Right forelimb (tissue), 1 donor: ENCODE data around the gene COPS7A.

Experiments
- DNase-seq: peaks from one replicate; pipeline ENCODE4 v3.0.0-alpha.2; 2018

Gene COPS7A

GRCh38 chr12:6752167-6752920 is 28.5 kb downstream of the COPS7A start:
- DNase-seq, result no peak

- DNase-seq, result peak; percentile 99
Measured at GRCh38 chr12:6752921-6753771, 29.3 kb downstream of the COPS7A start, which contains the start of gene MLF2. MLF2 (minus strand) TSS chr12:6753141; CDS start chr12:6752334, 807 bp downstream.

DNA sequence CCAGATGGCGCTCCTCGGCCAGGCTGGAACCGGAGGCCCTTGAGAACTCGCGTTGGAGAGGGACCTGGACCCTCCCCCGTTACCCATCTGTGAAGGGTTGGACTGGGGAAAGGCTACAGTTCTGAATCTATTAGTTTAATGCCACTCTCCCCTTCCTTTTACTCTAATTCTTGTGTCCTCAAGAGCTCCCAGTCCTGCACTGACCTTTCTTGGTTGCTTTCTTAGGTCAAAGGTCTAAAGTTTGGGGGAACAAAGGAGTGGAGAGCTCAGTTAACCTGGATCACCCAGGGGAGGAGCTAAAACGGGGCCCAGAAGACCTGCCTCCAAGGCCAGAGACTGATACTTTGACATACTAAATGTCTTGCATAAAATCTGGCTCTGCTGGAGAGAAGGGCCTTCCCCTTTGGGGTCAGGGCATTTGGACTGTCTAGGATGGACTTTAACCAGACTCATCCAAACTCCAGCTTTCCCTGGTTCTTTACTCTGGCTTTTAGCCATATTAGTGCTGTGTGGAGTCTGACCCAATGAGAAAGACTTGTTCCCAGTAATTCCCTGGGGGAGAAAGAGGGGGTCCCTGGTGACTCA is 30.0 kb downstream of the COPS7A start:
- DNase-seq, result no peak

DNA sequence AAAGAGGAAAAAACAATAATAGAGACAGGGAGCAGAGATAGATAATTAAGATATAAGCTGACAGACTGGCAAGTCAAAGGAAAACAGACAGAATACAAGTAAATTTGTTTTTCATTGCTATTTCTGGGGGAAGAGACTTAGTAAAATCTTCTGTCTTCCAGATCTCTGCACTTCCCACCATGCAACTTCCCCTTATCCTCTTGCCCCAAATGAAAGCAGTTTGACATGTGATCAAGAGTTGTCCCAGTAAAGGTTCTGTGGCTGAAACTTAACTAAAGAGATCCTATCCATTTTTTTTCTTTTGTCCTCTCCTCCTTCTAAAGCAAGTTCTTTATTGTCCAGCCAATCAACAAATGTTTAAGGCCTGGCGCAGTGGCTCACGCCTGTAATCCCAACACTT is 30.6 kb downstream of the COPS7A start:
- DNase-seq, result no peak

DNA sequence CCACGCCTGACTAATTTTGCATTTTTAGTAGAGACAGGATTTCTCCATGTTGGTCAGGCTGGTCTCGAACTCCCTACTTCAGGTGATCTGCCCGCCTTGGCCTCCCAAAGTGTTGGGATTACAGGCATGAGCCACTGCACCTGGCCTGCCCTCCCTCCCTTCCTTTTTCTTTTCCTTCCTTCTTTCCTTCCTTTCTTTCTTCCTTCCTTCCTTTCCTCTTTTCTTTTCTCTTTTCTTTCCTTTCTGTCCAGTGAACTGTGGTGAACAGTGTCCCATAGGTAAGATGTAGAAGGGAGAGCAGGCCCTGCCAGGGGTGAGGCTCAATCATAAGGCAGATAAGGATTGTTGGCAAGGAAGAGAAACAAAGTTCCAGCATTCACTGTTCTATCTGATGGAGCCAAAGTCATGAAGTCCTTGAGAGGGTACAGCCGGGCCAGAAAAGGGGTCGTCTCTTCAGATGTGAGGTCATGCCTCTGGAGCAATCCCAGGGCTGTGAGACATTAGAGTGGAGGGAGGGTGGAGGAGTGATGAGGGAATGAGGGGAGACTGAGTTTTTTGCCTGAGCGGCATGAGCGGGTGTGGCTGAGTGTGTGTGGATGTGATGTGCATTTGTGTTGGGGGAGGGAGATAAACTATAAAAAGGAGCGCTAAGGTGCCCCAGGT is 33.3 kb downstream of the COPS7A start:
- no peak for DNase-seq

DNA sequence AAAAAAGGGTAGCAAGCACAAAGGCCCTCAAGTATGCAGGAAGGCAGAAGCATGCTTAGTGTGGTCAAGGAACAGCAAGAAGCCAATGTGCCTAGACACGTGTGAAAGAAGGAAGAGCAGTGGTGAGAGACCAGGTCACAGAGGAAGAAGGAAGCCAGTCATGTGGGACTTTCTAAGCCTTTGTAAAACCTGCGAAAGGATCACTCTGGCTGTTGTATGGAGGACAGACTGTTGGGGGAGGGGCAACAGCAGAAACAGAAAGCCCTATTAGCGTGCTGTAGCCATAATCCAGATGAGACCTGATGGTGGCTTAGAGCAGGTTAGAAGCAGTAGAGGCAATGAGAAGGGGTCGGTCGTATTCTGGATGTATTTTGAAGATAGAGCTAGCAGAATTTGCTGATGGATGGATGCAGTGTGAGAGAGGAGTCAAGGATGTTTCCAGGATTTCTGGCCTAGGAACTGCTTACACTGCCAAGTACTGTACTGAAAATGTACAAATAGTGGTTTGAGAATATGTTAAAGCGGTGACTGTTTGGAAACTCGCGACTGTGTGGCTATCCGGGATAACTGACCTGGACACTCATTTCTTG is 34.8 kb downstream of the COPS7A start:
- DNase-seq, result no peak

DNA sequence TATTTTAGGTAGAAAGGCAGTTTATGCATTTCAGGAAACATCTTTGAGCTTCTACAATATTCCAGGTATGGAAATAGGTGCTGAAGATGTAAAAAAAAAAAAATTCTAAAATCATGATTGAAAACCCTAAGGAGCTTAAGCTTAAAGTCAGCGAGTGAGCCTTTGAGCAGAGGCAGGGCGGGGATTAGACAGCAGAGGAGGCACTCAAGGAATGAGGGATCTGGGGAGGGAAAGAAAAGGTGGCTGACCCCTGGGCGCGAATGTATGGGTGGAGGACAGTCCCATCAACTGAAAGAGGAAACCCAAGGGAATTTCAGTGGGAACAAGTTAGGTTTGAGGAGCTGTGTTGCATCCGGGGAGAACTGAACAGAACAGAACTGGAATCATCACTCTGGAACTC is 35.9 kb downstream of the COPS7A start:
- no peak for DNase-seq

- DNase-seq, result no peak
Measured at GRCh38 chr12:6763380-6763779, 39.5 kb downstream of the COPS7A start.

DNA sequence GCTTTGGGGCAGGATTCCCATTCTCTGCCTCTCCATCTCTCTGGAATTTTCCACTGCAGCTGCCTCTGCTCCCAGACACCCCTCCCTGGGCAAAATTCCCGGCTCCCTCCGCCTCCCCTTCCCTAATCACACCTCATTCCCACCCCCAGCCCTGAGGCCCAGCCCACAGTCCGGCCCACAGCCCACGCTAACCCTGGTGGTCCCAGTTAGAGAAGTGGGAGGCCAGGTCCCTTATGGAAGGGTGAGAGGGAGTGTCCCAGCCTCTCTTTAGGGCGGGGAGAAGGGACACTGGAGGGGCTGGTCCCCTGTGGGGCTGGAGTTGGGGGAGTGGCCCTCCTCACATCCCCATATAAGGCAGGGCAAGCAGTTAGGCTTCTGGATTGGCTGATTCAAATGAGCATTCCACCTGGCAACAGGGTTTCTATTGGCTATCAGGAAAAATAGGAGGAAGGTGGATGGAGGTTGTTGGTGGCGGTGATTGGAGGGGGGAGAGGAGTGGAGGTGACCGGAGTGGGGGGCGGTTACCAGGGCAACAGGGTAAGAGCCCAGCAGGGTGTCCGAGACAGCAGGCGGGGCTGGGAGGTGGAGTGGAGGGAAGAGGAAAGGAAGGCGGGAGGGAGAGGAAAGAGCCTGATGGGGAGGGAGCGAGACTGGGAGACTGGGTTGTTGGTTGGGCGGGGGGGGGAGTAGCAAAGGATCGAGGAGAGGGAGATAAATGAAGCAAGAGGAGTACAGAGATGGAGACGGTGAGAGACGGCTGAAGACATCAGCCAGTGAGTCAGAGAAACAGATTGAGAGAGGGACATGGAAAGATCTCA is 40.4 kb downstream of the COPS7A start:
- DNase-seq, result peak; percentile 97

GRCh38 chr12:6765048-6765633 is 41.3 kb downstream of the COPS7A start:
- no peak for DNase-seq

- DNase-seq, result peak; percentile 93
Measured at GRCh38 chr12:6765634-6766581, 42.1 kb downstream of the COPS7A start, which contains the start of gene PTMS. PTMS (plus strand) TSS chr12:6766363; CDS start chr12:6766706, 343 bp downstream.

DNA sequence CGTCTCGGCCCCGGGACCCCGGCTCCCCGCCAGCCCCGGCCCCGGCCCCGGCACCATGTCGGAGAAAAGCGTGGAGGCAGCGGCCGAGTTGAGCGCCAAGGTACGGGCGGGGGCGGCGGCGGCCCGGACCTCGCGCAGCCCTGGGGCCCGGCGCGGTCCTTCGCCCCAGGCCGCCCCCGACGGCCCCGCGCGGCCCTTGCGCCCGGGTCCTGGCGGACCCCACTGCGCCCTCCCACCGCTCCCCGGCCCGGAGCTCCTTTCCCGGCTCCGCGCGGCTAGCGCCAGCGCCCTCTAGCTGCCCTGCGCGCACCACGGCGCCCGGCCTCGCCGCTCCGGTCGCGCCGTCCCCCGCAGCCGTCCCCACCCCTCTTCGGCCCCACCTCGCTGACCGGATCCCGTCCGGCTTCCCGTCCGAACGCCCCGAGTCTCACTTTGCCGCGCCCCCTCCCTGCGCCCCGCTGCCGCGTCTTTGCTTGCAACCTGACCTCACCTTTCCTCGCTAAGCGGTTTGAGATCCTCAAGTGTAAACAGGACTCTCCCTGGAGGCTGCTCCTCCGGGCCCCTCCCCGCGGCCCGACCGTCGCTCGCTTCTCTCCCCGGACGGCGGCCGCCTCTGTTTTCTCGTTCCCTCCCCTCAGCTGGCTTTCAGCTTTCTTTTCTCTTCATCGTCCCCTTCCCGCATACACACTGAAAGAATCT is 43.0 kb downstream of the COPS7A start:
- DNase-seq, result peak; percentile 88

GRCh38 chr12:6767353-6768319 is 43.8 kb downstream of the COPS7A start:
- peak; percentile 60 for DNase-seq

DNA sequence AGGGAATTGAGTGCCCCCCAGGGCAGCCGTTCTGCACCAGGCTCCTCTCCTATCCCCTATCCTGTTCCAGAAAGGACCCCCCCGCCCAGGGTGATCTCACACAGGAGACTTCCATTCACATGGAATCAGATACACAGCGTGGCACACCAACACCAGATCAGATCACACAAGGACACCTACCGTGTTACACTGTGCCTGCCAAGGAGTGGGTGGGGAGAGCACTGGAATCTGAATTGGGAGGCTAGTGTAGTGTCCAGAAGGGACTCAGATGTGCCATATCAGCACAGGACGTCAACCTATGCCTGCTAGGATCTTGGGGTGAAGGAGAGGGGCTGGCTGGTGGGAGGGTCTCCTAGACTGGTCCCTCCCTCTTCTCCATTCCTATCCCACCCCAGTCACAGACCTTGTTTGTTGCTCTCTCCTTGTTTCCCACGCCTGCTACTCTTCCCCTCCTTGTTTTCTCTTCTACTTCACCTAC is 44.6 kb downstream of the COPS7A start:
- no peak for DNase-seq

DNA sequence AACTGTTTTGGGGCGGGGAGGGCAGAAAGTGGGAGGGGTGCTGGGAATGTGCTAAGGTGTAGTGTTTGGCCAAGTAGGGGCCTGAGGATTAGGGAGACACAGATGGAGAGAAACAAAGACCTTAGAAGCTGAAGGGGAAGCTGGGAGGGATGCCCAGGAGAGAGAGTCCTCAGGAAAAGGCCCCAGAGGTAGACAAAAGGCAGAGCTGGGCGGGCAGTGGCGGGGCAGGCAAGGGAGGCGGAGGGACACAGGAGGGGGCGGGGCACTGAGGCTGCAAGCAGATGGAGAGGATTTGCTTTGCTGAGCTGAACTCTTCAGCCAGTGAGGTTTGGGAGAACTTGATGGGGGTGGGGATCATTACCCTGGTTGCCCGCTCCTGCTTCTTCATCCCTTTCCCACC is 45.1 kb downstream of the COPS7A start:
- peak; percentile 74 for DNase-seq

DNA sequence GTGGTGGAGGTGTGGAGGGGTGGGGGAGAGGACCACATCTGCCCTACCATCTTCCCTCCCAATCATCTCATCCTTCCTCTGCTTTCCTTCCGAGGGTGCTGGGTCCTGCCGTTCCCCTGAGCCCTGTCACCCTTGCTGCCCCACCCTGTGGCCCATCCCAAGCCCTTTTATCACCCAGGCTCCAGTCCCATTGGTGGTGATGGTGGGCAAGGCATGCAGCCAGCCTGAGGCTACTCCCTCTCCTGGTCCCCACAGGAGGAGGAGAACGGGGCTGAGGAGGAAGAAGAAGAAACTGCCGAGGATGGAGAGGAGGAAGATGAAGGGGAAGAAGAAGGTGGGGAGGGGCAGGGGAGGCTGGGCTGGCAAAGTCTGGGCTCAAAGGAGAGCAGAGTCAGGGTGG is 45.8 kb downstream of the COPS7A start:
- DNase-seq, result no peak

DNA sequence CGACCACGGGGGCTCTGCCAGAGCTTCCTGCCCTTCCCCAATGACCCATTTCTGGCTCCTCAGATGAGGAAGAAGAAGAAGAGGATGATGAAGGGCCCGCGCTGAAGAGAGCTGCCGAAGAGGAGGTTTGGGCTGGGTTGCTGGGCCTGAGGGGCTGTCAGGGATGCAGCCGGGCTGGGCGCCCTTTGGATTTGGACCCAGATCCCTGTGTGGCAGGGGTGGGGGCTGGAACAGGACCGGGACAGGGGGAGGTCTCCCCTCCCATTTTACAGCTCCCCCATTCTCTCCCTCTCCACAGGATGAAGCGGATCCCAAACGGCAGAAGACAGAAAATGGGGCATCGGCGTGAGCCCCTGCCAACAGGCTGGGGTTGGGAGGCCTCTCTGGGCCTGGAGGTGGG is 46.2 kb downstream of the COPS7A start:
- no peak for DNase-seq

DNA sequence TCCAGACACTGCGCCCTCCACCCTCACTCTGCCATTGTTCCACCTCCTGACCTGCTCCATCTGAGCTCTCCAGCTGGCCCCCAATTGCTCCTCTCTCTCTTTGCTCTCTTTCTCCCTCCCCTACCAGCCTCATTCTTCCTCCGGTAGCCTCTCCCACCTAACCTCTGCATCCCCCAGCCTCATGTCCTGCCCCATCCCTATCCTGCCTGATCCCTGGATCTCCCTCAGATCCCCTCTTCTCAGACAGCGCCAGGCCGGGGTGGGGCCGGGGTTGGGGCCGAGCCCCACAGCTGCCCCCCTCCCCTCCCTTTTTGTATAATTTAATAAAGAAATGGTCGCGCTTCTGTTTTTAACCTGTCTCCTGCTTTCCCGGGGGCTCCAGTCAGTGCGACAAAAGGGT is 46.8 kb downstream of the COPS7A start:
- no peak for DNase-seq
